ENCODE measurements around the gene KANSL1.
"Not testable (repeated sequence)": the region's sequence is repeated elsewhere in the genome, so short reads cannot be mapped to it uniquely, and the experiment has no call there.

The KANSL1 gene

DNA sequence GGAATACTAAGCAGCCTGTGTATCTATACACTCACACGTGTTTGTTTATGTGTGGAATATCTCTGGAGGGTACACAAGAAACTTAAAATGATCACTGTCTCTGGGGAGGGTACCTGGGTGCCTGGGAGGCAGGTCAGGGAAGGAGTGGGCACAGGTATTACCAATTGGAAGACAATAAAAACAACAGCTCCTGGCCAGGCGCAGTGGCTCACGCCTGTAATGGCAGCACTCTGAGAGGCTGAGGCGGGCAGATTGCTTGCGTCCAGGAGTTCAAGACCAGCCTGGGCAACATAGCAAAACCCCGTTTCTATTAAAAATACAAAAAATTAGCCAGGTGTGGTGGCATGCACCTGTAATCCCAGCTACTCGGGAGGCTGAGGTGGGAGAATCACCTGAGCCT is 169.9 kb downstream of the KANSL1 start:
- DNase-seq (ENCODE audit: low read depth), result not testable (repeated sequence)

- no peak for DNase-seq (ENCODE audit: low read depth)
Observed at GRCh38 chr17:46020998-46021397, 172.2 kb downstream of the KANSL1 start.

DNA sequence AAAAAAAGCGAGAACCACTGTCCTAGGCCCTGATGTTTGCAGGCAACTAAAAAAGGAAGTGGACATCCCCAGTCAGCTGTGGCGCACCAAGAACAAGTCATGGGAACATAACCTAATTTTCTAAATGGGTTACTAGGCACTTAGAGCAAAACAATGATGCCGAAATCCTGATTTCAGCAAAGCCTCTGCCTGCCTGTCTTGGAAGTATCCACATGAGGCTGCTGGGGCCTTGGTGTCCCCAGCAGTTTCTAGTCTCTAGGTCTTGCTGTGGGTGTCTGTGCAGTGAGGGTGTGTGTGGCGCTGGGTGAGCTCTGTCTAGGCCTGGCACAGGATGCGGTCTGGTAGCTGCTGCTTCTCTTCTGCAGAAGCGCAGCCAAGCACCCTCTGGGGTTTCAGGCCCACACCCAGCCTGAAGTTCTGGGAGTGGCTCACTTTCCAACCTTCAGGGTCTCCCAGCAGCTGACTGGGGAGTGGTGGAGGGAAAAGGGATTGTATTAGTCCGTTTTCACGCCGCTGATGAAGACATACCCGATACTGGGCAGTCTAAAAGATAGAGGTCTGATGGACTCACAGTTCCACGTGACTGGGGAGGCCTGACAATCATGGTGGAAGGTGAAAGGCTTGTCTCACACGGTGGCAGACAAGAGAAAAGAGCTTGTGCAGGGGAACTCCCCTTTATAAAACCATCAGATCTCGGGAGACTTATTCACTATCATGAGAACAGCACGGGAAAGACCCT is 173.0 kb downstream of the KANSL1 start:
- no peak for DNase-seq (ENCODE audit: low read depth)

DNA sequence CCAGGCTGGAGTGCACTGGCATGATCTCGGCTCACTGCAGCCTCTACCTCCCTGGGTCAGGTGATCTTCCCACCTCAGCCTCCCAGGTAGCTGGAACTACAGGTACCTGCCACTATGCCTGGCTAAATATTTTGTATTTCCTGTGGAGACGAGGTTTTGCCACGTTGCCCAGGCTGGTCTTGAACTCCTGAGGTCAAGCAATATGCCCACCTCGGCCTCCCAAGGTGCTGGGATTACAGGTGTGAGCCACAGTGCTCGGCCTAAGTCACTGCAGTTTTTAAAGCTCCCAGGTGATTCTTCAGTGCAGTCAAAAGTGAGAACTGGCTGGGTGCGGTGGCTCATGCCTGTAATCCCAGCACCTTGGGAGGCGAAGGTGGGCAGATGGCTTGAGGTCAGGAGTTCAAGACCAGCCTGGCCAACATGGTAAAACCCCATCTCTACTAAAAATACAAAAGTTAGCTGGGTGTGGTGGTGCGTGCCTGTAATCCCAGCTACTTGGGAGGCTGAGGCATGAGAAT is 173.8 kb downstream of the KANSL1 start:
- not testable (repeated sequence) for DNase-seq (ENCODE audit: low read depth)

GRCh38 chr17:46013502-46014165 is 179.6 kb downstream of the KANSL1 start:
- DNase-seq (ENCODE audit: low read depth), result peak; percentile 31

DNA sequence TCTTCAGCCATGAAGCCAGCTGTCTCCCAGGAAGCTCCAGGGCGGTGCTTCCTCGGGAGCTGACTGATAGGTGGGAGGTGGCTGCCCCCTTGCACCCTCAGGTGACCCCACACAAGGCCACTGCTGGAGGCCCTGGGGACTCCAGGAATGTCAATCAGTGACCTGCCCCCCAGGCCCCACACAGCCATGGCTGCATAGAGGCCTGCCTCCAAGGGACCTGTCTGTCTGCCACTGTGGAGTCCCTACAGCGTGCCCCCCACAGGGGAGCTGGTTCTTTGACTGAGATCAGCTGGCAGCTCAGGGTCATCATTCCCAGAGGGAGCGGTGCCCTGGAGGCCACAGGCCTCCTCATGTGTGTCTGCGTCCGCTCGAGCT is 180.1 kb downstream of the KANSL1 start:
- no peak for DNase-seq (ENCODE audit: low read depth)

DNA sequence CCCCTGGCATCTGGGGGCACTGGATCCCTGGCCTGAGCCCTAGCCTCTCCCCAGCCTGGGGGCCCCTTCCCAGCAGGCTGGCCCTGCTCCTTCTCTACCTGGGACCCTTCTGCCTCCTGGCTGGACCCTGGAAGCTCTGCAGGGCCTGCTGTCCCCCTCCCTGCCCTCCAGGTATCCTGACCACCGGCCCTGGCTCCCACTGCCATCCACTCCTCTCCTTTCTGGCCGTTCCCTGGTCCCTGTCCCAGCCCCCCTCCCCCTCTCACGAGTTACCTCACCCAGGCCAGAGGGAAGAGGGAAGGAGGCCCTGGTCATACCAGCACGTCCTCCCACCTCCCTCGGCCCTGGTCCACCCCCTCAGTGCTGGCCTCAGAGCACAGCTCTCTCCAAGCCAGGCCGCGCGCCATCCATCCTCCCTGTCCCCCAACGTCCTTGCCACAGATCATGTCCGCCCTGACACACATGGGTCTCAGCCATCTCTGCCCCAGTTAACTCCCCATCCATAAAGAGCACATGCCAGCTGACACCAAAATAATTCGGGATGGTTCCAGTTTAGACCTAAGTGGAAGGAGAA is 180.6 kb downstream of the KANSL1 start:
- no peak for DNase-seq (ENCODE audit: low read depth)

- DNase-seq (ENCODE audit: low read depth), result no peak
Observed at GRCh38 chr17:46011711-46012505, 181.3 kb downstream of the KANSL1 start.

GRCh38 chr17:46010597-46011186 is 182.5 kb downstream of the KANSL1 start:
- DNase-seq (ENCODE audit: low read depth), result no peak

DNA sequence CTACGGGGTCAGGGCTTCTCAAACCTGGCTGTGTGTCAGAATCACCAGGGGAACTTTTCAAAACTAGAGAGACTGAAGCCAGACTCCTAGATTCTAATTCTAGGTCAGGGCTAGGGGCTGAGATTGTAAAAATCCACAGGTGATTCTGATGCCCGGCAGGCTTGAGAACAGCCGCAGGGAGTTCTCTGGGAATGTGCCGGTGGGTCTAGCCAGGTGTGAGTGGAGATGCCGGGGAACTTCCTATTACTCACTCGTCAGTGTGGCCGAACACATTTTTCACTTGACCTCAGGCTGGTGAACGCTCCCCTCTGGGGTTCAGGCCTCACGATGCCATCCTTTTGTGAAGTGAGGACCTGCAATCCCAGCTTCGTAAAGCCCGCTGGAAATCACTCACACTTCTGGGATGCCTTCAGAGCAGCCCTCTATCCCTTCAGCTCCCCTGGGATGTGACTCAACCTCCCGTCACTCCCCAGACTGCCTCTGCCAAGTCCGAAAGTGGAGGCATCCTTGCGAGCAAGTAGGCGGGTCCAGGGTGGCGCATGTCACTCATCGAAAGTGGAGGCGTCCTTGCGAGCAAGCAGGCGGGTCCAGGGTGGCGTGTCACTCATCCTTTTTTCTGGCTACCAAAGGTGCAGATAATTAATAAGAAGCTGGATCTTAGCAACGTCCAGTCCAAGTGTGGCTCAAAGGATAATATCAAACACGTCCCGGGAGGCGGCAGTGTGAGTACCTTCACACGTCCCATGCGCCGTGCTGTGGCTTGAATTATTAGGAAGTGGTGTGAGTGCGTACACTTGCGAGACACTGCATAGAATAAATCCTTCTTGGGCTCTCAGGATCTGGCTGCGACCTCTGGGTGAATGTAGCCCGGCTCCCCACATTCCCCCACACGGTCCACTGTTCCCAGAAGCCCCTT is 183.3 kb downstream of the KANSL1 start:
- DNase-seq (ENCODE audit: low read depth), result peak; percentile 71

- no peak for DNase-seq (ENCODE audit: low read depth)
Observed at GRCh38 chr17:46008591-46008990, 184.6 kb downstream of the KANSL1 start.

- DNase-seq (ENCODE audit: low read depth), result no peak
Observed at GRCh38 chr17:46007461-46007965, 185.7 kb downstream of the KANSL1 start.

DNA sequence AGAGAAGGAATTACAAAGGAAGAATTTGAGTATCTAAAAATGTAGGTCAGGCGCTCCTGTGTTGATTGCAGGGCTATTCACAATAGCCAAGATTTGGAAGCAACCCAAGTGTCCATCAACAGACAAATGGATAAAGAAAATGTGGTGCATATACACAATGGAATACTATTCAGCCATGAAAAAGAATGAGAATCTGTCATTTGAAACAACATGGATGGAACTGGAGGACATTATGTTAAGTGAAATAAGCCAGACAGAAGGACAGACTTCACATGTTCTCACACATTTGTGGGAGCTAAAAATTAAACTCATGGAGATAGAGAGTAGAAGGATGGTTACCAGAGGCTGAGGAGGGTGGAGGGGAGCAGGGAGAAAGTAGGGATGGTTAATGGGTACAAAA is 187.1 kb downstream of the KANSL1 start:
- DNase-seq (ENCODE audit: low read depth), result not testable (repeated sequence)

GRCh38 chr17:46003907-46004748 is 189.1 kb downstream of the KANSL1 start:
- no peak for DNase-seq (ENCODE audit: low read depth)

GRCh38 chr17:46002973-46003316 is 190.3 kb downstream of the KANSL1 start:
- DNase-seq (ENCODE audit: low read depth), result no peak

DNA sequence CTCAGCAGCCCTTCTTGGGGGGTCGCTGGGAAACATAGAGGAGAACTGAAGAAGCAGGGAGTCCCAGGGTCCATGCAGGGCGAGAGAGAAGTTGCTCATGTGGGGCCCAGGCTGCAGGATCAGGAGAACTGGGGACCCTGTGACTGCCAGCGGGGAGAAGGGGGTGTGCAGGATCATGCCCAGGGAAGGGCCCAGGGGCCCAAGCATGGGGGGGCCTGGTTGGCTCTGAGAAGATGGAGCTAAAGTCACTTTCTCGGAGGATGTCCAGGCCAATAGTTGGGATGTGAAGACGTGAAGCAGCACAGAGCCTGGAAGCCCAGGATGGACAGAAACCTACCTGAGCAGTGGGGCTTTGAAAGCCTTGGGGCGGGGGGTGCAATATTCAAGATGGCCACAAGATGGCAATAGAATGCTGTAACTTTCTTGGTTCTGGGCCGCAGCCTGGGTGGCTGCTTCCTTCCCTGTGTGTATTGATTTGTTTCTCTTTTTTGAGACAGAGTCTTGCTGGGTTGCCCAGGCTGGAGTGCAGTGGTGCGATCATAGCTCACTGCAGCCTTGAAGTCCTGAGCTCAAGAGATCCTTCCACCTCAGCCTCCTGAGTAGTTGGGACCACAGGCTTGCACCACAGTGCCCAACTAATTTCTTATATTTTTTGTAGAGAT is 190.8 kb downstream of the KANSL1 start:
- DNase-seq (ENCODE audit: low read depth), result peak; percentile 22

- no peak for DNase-seq (ENCODE audit: low read depth)
Observed at GRCh38 chr17:46001390-46002310, 191.6 kb downstream of the KANSL1 start.

- DNase-seq (ENCODE audit: low read depth), result no peak
Observed at GRCh38 chr17:46000757-46001156, 192.5 kb downstream of the KANSL1 start.

All from HS-5 (cell line).